K562 (cell line): ENCODE data around the gene DCUN1D3. TPM values are rescaled to one million over a fixed set of nuclear protein-coding genes. Genes with fewer than 3 reads are reported as not detected.

ENCODE experiments used
- BDP1 ChIP-seq: IDR thresholded peaks from 3 replicates; pipeline ENCODE4 v1.6.1; 2011; ENCODE audit not compliant: insufficient read length, insufficient read depth
- CTBP1 ChIP-seq: fragments of 450-650 bp; IDR thresholded peaks from 2 replicates; pipeline ENCODE4 v1.6.1; 2016; ENCODE audit warnings: borderline replicate concordance
- ELK3 ChIP-seq: fragments of 450-650 bp; formaldehyde crosslinking; IDR thresholded peaks from 2 replicates; pipeline ENCODE4 v1.4.0; 2020; ENCODE audit warnings: mild to moderate bottlenecking
- HDAC1 ChIP-seq, 2 experiments: fragments of 450-650 bp; IDR thresholded peaks; 2 replicates each; pipeline ENCODE4 v1.6.1; 2016 to 2017; ENCODE audit warnings: inconsistent platforms in 1 of 2, mild to moderate bottlenecking in 1 of 2, moderate library complexity in 1 of 2
- HNRNPK ChIP-seq: fragments of 200-400 bp; formaldehyde crosslinking; IDR thresholded peaks from one replicate; pipeline ENCODE4 v1.6.1; 2018; ENCODE audit warnings: mild to moderate bottlenecking, low read depth, low read length; ENCODE audit not compliant: poor library complexity, severe bottlenecking
- ILK ChIP-seq: fragments of 450-650 bp; IDR thresholded peaks from 2 replicates; pipeline ENCODE4 v1.6.1; 2016; ENCODE audit warnings: missing genetic modification characterization, low read depth, mild to moderate bottlenecking, missing compliant biosample characterization, moderate library complexity, borderline replicate concordance
- MTA2 ChIP-seq: fragments of 450-650 bp; IDR thresholded peaks from 2 replicates; pipeline ENCODE4 v1.6.1; 2016; ENCODE audit warnings: low read depth
- PATZ1 ChIP-seq: fragments of 250-450 bp; sonication (Bioruptor Pico); IDR thresholded peaks from 2 replicates; pipeline ENCODE4 v1.5.0; 2020; ENCODE audit warnings: mild to moderate bottlenecking, borderline replicate concordance
- RAD51 ChIP-seq: fragments of 450-650 bp; IDR thresholded peaks from 2 replicates; pipeline ENCODE4 v1.7.1; 2016; ENCODE audit warnings: low read depth, mild to moderate bottlenecking, borderline replicate concordance
- TBL1XR1 ChIP-seq, 2 experiments: IDR thresholded peaks; 2 replicates each; pipeline ENCODE4 v1.6.1; 2012; ENCODE audit warnings: improper control_type of control experiment in 2 of 2, low read length in 2 of 2, mild to moderate bottlenecking in 1 of 2
- TGIF2 ChIP-seq: sonication (generic); formaldehyde crosslinking; IDR thresholded peaks from 2 replicates; pipeline ENCODE4 v1.8.1; 2022; ENCODE audit warnings: mild to moderate bottlenecking, missing genetic modification reagents, moderate library complexity
- THRB ChIP-seq: fragments of 450-650 bp; formaldehyde crosslinking; conservative IDR thresholded peaks from 2 replicates; pipeline ENCODE4 v1.4.0; 2022; ENCODE audit warnings: mild to moderate bottlenecking, missing genetic modification characterization
- ZNF239 ChIP-seq: fragments of 250-450 bp; sonication (Bioruptor Pico); IDR thresholded peaks from 2 replicates; pipeline ENCODE4 v1.4.0; 2020; ENCODE audit warnings: mild to moderate bottlenecking
- polyA plus RNA-seq, 8 experiments: library from polyadenylated mRNA; depleted of rRNA in 4 of 8; stranded (reverse) in 5 of 8; unstranded in 3 of 8; fragments of >200 nt; fragmentation: Nextera tagmentation in 2 of 8; fragmentation: Illumina TruSeq in 1 of 8; extraction: Ambion mirVana in 2 of 8; extraction: Trizol in 1 of 8; gene quantifications; 2 replicates each; pipeline versions ENCODE4 v1.2.1 to v1.2.3, GENCODE V29; 2011 to 2014; ENCODE audit warnings: inconsistent platforms in 1 of 8, missing spikeins in 1 of 8
- total RNA-seq, 7 experiments: library from RNA; depleted of rRNA in 6 of 7; stranded (reverse); fragments of >200 nt in 6 of 7; fragmentation: Illumina TruSeq in 2 of 7; extraction: Trizol in 2 of 7; gene quantifications; 2 replicates each; pipeline versions ENCODE4 v1.2.1 to v1.2.3, GENCODE V29; 2011 to 2021; ENCODE audit warnings: low replicate concordance in 1 of 7
- TF ChIP-seq, protein P1 (sequence below): sonication (generic); formaldehyde crosslinking; IDR thresholded peaks from 2 replicates; pipeline ENCODE4 v1.8.0; 2022; ENCODE audit warnings: mild to moderate bottlenecking, missing genetic modification reagents, borderline replicate concordance
- TF ChIP-seq, protein P2 (sequence below): sonication (generic); formaldehyde crosslinking; IDR thresholded peaks from 2 replicates; pipeline ENCODE4 v1.8.1; 2023; ENCODE audit warnings: missing genetic modification reagents, mild to moderate bottlenecking, borderline replicate concordance

The DCUN1D3 gene
- total and polyA plus RNA-seq, 9 of the 15 experiments (the other 6 are each of a cell fraction or from before 2014, with no cell fraction given): 1.0 to 4.7 (median 2.2) TPM

DNA sequence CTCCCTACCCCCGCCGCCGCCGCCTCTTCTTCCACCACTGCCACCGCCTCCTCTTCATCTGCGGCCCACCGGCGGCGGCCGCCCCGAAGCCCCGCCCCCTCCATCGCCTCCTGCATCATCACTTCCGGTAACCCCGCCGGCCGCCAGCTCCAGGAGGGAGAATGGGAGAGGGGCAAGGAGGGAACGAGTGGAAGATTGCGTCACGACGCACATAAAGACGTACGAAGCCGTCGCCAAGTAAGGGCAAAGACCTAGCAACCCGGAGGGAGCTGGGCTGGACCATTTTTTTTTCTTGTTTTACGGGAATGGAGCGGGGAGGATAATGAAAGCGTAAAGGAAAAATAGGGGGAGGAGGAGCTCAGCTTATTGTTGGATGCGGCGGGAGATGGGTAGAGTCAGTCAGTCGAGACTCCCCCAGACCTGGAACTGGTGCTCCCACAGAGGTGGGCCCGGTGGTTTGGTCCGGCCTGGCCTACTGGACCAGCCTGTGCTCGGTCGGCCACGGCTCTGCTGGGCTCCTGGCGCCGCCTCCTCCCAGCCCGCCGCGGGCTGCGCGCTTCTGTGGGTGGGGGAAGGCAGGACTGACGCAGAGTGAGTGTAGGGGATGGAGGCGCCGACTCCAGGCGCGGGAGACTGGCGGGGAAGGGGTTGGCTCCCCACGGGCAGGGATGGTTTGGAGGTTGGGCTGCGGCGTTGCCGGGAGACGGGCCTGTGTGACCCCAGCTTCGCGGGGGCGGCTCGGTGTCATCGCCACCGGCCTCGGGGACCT lies at the start of gene DCUN1D3, which contains the start of gene LYRM1 (continued):
- TF ChIP-seq, protein P1, sequence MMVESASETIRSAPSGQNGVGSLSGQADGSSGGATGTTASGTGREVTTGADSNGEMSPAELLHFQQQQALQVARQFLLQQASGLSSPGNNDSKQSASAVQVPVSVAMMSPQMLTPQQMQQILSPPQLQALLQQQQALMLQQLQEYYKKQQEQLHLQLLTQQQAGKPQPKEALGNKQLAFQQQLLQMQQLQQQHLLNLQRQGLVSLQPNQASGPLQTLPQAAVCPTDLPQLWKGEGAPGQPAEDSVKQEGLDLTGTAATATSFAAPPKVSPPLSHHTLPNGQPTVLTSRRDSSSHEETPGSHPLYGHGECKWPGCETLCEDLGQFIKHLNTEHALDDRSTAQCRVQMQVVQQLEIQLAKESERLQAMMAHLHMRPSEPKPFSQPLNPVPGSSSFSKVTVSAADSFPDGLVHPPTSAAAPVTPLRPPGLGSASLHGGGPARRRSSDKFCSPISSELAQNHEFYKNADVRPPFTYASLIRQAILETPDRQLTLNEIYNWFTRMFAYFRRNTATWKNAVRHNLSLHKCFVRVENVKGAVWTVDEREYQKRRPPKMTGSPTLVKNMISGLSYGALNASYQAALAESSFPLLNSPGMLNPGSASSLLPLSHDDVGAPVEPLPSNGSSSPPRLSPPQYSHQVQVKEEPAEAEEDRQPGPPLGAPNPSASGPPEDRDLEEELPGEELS (CRISPR knock-in tag): no peak
- TF ChIP-seq HNRNPK (no peak), BDP1 (no peak), TGIF2 (CRISPR knock-in tag) (no peak), TBL1XR1 (IDR thresholded peaks at IDR 0.05; ENCODE audit: low read length in 2 of 2) (peak; percentile 16 to 19; a peak in 1 of 4 replicates), ILK (tag) (no peak), THRB (CRISPR knock-in tag) (no peak; the same call in 1 of the 2 replicates), CTBP1 (peak; percentile 91), ZNF239 (no peak), MTA2 (no peak), HDAC1 (IDR thresholded peaks at IDR 0.05) (peak in 1 of 2 experiments; percentile 73; a peak in 1 of 4 replicates), PATZ1 (no peak), ELK3 (CRISPR knock-in tag) (no peak), RAD51 (no peak)
- TF ChIP-seq, protein P2, sequence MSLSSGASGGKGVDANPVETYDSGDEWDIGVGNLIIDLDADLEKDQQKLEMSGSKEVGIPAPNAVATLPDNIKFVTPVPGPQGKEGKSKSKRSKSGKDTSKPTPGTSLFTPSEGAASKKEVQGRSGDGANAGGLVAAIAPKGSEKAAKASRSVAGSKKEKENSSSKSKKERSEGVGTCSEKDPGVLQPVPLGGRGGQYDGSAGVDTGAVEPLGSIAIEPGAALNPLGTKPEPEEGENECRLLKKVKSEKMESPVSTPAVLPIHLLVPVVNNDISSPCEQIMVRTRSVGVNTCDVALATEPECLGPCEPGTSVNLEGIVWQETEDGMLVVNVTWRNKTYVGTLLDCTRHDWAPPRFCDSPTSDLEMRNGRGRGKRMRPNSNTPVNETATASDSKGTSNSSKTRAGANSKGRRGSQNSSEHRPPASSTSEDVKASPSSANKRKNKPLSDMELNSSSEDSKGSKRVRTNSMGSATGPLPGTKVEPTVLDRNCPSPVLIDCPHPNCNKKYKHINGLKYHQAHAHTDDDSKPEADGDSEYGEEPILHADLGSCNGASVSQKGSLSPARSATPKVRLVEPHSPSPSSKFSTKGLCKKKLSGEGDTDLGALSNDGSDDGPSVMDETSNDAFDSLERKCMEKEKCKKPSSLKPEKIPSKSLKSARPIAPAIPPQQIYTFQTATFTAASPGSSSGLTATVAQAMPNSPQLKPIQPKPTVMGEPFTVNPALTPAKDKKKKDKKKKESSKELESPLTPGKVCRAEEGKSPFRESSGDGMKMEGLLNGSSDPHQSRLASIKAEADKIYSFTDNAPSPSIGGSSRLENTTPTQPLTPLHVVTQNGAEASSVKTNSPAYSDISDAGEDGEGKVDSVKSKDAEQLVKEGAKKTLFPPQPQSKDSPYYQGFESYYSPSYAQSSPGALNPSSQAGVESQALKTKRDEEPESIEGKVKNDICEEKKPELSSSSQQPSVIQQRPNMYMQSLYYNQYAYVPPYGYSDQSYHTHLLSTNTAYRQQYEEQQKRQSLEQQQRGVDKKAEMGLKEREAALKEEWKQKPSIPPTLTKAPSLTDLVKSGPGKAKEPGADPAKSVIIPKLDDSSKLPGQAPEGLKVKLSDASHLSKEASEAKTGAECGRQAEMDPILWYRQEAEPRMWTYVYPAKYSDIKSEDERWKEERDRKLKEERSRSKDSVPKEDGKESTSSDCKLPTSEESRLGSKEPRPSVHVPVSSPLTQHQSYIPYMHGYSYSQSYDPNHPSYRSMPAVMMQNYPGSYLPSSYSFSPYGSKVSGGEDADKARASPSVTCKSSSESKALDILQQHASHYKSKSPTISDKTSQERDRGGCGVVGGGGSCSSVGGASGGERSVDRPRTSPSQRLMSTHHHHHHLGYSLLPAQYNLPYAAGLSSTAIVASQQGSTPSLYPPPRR (CRISPR knock-in tag): no peak
